Chondrocyte (in vitro differentiated cells): ENCODE results near the gene BGN. TPM values are rescaled to one million over a fixed set of nuclear protein-coding genes. Genes with fewer than 3 reads are reported as not detected.

Source experiments
- DNase-seq: peaks from one replicate; pipeline ENCODE4 v3.0.0; 2021; ENCODE audit warnings: mixed read lengths, low spot score
- H3K27ac Mint-ChIP-seq: one replicate; pipeline ENCODE4 v1.8.0; 2021; ENCODE audit warnings: mild to moderate bottlenecking, moderate library complexity, mixed read lengths; ENCODE audit not compliant: unreplicated experiment
- H3K27me3 Mint-ChIP-seq: 2 replicates; pipeline ENCODE4 v1.8.0; 2021; ENCODE audit warnings: low read depth, mixed read lengths
- H3K36me3 Mint-ChIP-seq: 2 replicates; pipeline ENCODE4 v1.8.0; 2021; ENCODE audit warnings: low read depth, mixed read lengths
- H3K4me1 Mint-ChIP-seq: 2 replicates; pipeline ENCODE4 v1.8.0; 2021; ENCODE audit warnings: low read depth, mild to moderate bottlenecking, mixed read lengths
- H3K4me3 Mint-ChIP-seq: one replicate; pipeline ENCODE4 v1.8.0; 2021; ENCODE audit warnings: mild to moderate bottlenecking, moderate library complexity, mixed read lengths; ENCODE audit not compliant: unreplicated experiment
- H3K9me3 Mint-ChIP-seq: 2 replicates; pipeline ENCODE4 v1.8.0; 2021; ENCODE audit warnings: low read depth, mixed read lengths
- CTCF ChIP-seq: fragments of 200-600 bp; sonication (generic); IDR thresholded peaks from 2 replicates; pipeline ENCODE4 v1.5.0; 2021; ENCODE audit warnings: antibody characterized with exemption, mild to moderate bottlenecking, moderate library complexity
- total RNA-seq: library from RNA; stranded (reverse); gene quantifications from 3 replicates; pipeline ENCODE4 v1.2.1, GENCODE V29; 2021

BGN gene
- total RNA-seq, 1 donor from 2014 or later, result 2,632 TPM

- H3K36me3 Mint-ChIP-seq, result no peaks in the 10 kb centered on the region
- H3K4me3 Mint-ChIP-seq, result no peak overlapping the region
- no peaks in the 10 kb centered on the region for H3K9me3 Mint-ChIP-seq
- no peak for TF ChIP-seq CTCF
- no peak overlapping the region for H3K27ac Mint-ChIP-seq
- no peak for DNase-seq
- peaks cover 6% of the 10 kb centered on the region for H3K4me1 Mint-ChIP-seq
- H3K27me3 Mint-ChIP-seq, result peaks cover 9% of the 10 kb centered on the region
Observed at GRCh38 chrX:153514259-153514658, 19.5 kb downstream of the BGN start.

GRCh38 chrX:153515435-153515834 is 20.7 kb downstream of the BGN start:
- Mint-ChIP-seq H3K4me3 (no peak overlapping the region), H3K27me3 (peaks cover 9% of the 10 kb centered on the region), H3K27ac (peak overlapping the region; percentile 32), H3K4me1 (peaks cover 6% of the 10 kb centered on the region), H3K36me3 (no peaks in the 10 kb centered on the region), H3K9me3 (no peaks in the 10 kb centered on the region)
- no peak for DNase-seq
- no peak for TF ChIP-seq CTCF

- no peaks in the 10 kb centered on the region for H3K36me3 Mint-ChIP-seq
- H3K9me3 Mint-ChIP-seq, result no peaks in the 10 kb centered on the region
- H3K4me1 Mint-ChIP-seq, result peaks cover 7% of the 10 kb centered on the region
Observed at GRCh38 chrX:153516073-153516472, 21.3 kb downstream of the BGN start.

GRCh38 chrX:153517423-153517822 is 22.6 kb downstream of the BGN start, which contains the start of gene ATP2B3:
TSS of gene ATP2B3 (plus strand) at chrX:153517642. CDS start at chrX:153536248, 18,606 bp downstream.
- Mint-ChIP-seq H3K9me3 (no peaks in the 10 kb centered on the region), H3K4me3 (peak within 1 kb of the TSS; percentile 47), H3K36me3 (no peaks in the 10 kb centered on the region), H3K27me3 (peaks cover 9% of the 10 kb centered on the region), H3K4me1 (peaks cover 8% of the 10 kb centered on the region), H3K27ac (peak within 1 kb of the TSS; percentile 22)
- TF ChIP-seq CTCF, result no peak
- DNase-seq, result no peak

More at GRCh38 chrX:153516073-153516472, 21.3 kb downstream of the BGN start:
- no peak for DNase-seq
- Mint-ChIP-seq H3K27ac (peak overlapping the region; percentile 58), H3K4me3 (peak overlapping the region; percentile 1), H3K27me3 (peaks cover 9% of the 10 kb centered on the region)
- no peak for TF ChIP-seq CTCF

GRCh38 chrX:153517946-153518834 is 23.4 kb downstream of the BGN start:
- peaks cover 9% of the 10 kb centered on the region for H3K27me3 Mint-ChIP-seq
- peak overlapping the region; percentile 22 for H3K27ac Mint-ChIP-seq
- H3K4me1 Mint-ChIP-seq, result peaks cover 8% of the 10 kb centered on the region
- TF ChIP-seq CTCF, result no peak
- peak overlapping the region; percentile 47 for H3K4me3 Mint-ChIP-seq
- H3K9me3 Mint-ChIP-seq, result no peaks in the 10 kb centered on the region
- no peak for DNase-seq
- H3K36me3 Mint-ChIP-seq, result no peaks in the 10 kb centered on the region
